CD4-positive, alpha-beta T cell treated with Interleukin-1 beta for 1 hour (primary cell): ENCODE measurements around the gene RHCE.
"Not testable (repeated sequence)": the region's sequence is repeated elsewhere in the genome, so short reads cannot be mapped to it uniquely, and the experiment has no call there.

Experiments used
- DNase-seq, 2 donors: peaks; one replicate each; pipeline ENCODE4 v3.0.0-alpha.2; 2020 to 2022

Gene RHCE

GRCh38 chr1:25338986-25339385 lies 81.6 kb downstream of the RHCE start:
- no peak for DNase-seq

GRCh38 chr1:25338188-25338981 lies 82.2 kb downstream of the RHCE start, which contains the start of gene TMEM50A:
TMEM50A (plus strand) TSS chr1:25338334; CDS start chr1:25340487, 2,153 bp downstream.
- DNase-seq: peak; percentile 90 to 94

DNA sequence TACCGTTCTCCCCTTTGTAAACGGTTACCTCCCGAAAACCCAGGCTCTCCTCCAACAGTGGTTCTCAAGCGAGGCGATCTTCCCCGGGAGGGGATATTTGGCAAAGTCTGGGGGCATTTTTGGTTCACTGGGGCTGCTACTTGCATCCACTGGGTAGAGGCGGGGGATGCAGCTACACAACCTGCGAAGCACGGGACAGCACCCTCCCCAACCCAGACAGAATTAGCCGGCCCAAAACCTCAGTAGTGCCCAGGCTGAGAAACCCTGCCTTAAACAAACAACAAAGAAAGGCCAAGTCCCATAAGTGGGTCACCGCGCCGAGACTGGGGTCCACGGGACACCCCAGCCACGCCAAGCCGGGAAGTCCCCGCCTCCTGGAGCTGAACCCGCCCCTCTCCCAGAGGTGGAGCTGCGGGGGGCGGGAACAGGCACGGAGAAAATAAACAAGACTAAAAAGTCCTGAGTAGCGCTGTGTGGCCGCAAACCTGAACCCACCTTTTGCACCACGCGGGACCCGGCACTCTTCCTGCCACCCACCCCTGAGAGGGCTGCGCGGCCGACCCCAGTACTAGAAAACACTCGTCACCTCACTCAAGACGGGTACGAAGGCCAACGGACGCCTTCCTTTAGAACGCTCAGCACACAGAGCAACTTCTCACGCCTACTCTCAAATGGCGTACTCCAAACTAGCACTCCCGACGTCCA lies 83.0 kb downstream of the RHCE start:
- peak; percentile 24 to 46 for DNase-seq

- DNase-seq: peak; percentile 23 to 29
Measured at GRCh38 chr1:25336922-25337354, 83.7 kb downstream of the RHCE start.

DNA sequence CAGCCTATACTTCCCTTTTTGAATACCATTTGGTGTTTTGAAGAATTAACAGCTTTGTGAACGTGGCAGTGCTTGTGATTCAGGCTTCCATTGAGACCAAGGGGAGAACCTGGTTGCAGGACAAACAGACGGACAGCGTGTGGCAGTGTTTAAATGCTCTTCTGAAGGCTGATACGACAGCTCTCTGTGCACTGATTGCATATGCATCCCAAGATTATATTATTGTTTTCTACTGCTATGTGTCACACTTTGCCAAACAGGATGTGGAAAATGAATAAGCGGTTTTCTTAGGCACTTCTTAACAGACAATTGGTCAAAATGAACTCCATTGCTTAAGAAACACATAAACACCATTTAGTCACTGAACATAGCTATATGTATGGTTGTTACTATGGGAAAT lies 90.7 kb downstream of the RHCE start:
- DNase-seq: peak; percentile 19 to 40

DNA sequence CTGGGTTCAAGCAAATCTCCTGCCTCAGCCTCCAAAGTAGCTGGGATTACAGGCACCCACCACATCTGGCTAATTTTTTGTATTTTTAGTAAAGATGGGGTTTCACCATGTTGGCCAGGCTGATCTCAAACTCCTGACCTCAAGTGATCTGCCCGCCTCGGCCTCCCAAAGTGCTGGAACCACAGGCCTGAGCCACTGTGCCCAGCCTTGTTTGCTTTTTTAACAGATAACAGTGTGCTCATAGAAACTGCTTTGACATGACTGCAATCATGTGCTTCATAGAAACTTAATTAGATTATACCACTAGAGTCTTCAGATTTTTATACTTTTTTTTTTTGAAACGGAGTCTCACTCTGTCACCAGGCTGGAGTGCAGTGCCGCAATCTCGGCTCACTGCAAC lies 91.3 kb downstream of the RHCE start:
- not testable (repeated sequence) for DNase-seq

GRCh38 chr1:25328791-25329185 lies 91.8 kb downstream of the RHCE start:
- DNase-seq: not testable (repeated sequence)

DNA sequence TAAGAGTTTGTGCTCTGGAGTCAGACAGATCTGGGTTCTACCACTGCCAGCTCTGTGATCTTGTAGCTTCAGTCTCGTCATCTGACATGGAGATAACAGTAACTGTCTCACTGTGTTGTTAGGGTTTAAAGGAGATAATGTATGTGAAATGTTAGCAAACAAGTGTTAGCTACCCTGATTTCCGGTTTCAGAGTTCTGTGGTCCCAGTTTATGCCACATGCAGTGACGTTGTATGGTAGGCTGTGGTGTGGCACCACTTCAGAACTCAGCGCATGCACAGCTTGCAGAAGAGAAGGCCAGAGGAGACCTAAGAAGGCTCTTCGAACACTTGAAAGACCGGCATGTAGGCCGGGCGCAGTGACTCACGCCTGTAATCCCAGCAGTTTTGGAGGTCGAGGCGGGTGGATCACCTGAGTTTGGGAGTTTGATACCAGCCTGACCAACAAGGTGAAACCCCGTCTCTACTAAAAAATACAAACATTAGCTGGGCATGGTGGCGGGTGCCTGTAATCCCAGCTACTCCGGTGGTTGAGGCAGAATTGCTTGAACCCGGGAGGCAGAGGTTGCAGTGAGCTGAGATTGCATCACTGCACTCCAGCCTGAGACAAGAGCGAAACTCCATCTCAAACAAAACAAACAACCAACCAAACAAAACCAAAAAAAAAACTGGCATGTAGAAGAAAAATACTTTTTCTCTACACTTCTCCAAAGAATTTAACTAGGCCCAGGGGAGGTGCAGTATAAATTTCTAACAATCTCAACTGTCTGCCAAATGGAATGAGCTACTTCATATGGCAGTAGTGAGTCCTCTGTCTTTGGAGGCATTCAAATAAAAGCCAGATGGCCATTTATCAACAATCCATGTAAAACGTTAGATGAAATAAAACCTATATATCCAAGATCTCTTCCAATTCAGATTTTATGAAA lies 92.5 kb downstream of the RHCE start:
- not testable (repeated sequence) for DNase-seq

- DNase-seq: not testable (repeated sequence)
Measured at GRCh38 chr1:25324407-25324806, 96.2 kb downstream of the RHCE start.

DNA sequence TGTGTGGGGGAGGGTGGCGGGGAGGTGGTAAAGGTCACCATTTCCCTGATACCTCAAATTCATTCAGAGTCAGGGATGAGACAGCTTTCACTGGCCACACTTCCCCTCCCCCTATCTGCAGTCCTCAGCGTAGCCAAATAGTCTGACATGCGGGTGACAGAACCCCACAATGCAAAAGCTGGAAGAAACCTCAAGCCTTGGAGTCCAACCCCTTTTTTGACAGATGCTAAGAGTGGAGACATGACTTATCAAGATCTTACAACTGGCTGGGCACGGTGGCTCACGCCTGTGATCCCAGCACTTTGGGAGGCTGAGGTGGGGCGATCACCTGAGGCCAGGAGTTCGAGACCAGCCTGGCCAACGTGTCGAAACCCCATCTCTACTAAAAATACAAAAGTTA lies 98.5 kb downstream of the RHCE start:
- DNase-seq: not testable (repeated sequence)

- not testable (repeated sequence) for DNase-seq
Measured at GRCh38 chr1:25320314-25320938, 100.2 kb downstream of the RHCE start.

- not testable (repeated sequence) for DNase-seq
Measured at GRCh38 chr1:25312806-25313470, 107.7 kb downstream of the RHCE start.
